ENCODE data around the gene MBOAT2.

DNA sequence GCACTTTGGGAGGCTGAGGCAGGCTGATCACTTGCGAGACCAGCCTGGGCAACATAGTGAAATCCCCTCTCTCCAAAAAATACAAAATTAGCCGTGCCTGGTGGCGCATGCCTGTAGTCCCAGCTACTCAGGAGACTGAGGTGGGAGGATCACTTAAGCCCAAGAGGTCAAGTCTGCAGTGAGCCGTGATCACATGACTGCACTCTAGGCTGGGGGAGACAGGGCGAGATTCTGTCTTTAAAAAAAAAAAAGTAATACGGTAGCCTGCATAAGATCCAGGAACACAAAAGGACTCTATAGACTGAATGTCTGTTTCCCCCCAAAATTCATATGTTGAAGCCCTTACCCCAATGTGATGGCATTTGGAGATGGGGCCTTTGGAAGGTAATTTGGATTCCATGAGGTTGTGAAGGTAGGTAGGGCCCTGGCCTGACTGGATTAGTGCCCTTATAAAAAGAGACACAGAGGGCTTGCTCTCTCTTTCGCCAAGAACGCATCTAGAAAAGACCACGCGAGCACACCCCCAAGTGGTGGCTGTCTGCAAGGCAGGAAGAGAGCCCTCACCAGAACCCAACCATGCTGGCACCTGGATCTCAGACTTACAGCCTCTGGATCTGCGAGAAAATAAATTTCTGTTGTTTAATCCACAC, 17.0 kb downstream of the MBOAT2 start:
- TF ChIP-seq, protein P1, sequence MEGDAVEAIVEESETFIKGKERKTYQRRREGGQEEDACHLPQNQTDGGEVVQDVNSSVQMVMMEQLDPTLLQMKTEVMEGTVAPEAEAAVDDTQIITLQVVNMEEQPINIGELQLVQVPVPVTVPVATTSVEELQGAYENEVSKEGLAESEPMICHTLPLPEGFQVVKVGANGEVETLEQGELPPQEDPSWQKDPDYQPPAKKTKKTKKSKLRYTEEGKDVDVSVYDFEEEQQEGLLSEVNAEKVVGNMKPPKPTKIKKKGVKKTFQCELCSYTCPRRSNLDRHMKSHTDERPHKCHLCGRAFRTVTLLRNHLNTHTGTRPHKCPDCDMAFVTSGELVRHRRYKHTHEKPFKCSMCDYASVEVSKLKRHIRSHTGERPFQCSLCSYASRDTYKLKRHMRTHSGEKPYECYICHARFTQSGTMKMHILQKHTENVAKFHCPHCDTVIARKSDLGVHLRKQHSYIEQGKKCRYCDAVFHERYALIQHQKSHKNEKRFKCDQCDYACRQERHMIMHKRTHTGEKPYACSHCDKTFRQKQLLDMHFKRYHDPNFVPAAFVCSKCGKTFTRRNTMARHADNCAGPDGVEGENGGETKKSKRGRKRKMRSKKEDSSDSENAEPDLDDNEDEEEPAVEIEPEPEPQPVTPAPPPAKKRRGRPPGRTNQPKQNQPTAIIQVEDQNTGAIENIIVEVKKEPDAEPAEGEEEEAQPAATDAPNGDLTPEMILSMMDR (IDR thresholded peaks at IDR 0.05) = no peak
- no peak for TF ChIP-seq POLR2A (IDR thresholded peaks at IDR 0.05)
